ENCODE measurements around the gene ANKRD27.
A peak's percentile ranks its signal among the peaks of the same experiment; 100 is the strongest.
"Not testable (repeated sequence)": the region's sequence is repeated elsewhere in the genome, so short reads cannot be mapped to it uniquely, and the experiment has no call there.

The ANKRD27 gene

DNA sequence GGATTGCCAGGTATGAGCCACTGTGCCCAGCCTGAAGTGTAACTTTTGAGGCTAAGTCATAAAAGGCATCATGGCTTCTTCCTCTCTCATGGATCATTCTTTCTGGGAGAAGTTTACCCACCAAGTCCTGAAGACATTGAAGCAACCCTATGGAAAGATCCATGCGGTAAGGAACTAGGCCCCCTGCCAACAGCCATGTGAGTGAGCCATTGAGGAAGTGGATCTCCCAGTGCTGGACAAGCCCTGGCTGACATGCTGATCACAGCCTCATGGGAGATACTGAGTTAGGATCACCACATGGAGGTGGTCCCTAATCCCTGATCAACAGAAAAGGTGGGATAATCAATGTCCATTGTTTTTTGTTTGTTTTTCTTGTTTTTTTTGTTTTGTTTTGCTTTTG is 13.3 kb upstream of the ANKRD27 start:
- DNase-seq (ENCODE audit: low read depth): no peak

GRCh38 chr19:32687681-32688080 is 12.7 kb upstream of the ANKRD27 start:
- DNase-seq (ENCODE audit: low read depth): no peak

DNA sequence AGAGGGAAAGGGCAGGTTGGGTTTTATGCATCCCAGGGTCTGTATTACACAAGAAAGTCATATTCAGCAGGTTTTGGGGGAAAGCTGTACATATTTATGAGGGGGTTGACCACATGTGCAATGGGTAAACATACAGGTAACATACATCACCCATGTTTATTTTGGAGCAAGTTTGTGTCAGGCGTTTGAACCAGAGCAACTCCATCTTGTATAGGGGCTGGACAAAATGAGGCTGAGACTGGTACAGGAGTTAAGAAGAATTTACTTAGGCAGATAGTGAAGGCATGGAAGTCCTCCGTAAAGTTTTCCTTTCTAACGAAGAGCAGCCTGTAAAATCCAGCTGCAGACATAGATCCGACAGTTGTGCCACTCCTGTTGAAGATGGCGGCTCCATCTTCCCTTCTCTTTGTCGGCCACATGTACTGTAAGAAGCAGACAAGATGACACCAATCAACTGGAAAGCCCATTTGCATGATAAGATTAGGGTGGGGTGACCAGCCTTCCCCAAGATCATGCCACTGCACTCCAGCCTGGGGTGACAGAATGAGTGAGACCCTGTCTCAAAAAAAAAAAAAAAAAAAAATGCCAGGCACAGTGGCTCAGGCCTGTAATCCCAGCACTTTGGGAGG is 12.0 kb upstream of the ANKRD27 start:
- no peak for DNase-seq (ENCODE audit: low read depth)

- DNase-seq (ENCODE audit: low read depth): no peak
These were observed 7.3 kb upstream of the ANKRD27 start for GRCh38 chr19:32682317-32682716.

DNA sequence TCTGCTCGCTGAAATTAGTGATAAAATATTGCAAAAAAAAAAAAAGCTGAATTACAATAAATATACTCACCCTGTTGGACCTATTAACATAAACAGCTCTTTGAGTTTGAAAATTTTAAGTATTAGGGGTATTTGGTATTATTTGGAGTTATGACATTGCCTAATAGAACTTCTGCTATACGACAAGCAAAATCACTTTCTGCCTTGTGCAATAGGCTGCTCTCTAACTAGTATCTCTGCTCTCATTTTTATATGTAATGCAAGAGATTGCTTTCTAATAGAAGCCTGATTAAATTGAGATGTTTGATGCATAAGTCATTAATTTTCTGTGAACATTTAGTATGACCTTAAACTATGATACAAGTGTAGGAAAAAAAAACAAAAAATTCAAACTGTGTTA is 6.0 kb upstream of the ANKRD27 start:
- DNase-seq (ENCODE audit: low read depth): no peak

DNA sequence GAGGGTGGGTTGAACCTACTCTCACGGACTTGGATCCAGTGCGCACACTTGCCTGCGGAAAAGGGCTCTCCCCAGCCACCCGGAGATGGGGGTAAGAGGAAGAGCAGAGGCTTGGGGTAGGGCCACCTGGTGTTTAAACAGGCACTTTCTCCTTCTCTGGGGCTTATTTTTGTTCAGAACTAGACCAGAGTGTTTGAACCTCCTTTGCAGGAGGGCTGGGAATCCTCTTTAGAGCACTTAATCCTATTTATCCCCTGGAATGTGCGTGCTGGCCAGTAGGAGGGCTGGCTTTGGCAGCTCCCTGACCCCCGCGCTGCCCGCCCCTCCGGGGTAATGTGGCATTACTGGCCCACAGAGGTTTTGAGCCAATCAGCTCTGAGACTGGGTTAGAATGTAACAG is 2.7 kb upstream of the ANKRD27 start:
- DNase-seq (ENCODE audit: low read depth): peak; percentile 5

GRCh38 chr19:32676895-32677359 is 1.9 kb upstream of the ANKRD27 start:
- DNase-seq (ENCODE audit: low read depth): no peak

GRCh38 chr19:32676186-32676894 is 1.4 kb upstream of the ANKRD27 start:
- peak; percentile 9 for DNase-seq (ENCODE audit: low read depth)

GRCh38 chr19:32675720-32676185 is 773 bp upstream of the ANKRD27 start, which contains the start of gene RGS9BP:
RGS9BP (plus strand) TSS chr19:32675848; CDS start chr19:32676264, 416 bp downstream.
- peak; percentile 81 for DNase-seq (ENCODE audit: low read depth)

DNA sequence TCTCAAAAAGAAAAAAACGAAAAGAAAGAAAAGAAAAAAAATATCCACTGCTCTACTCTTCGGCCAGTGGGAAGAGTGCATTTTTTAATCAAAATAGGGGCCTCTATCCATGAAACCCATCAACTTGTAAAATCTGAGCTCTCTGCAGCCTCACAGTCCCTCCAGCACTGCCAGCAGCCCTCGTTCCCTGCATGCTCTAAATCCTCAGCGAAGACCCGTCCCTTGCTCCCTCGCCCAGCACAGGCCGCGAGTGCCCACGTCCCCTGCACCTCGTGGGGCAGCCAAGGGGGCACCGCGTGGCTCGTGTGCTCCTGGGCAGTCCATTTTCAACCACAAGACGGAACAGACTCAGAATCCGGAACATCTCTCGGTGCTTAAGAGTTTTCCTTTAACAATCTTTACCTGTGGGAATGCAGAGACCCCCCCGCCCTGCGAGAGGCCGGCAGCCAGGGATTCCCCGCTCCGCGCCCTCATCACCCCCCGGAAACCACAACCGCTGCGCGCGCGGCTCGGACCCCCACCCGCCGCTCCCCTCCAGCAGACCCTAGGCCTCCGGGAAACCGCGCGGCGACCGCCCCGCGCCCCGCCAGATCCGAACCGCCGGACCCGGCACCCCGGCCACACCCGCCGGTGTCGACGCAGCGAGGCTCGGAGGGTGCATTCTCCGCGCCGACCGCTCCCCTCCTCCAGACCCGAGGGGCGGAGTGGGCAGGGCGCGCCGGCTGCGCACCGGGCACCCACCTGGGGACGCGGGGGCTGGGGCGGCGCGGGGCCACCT is 638 bp downstream of the ANKRD27 start:
- DNase-seq (ENCODE audit: low read depth): peak; percentile 26

DNA sequence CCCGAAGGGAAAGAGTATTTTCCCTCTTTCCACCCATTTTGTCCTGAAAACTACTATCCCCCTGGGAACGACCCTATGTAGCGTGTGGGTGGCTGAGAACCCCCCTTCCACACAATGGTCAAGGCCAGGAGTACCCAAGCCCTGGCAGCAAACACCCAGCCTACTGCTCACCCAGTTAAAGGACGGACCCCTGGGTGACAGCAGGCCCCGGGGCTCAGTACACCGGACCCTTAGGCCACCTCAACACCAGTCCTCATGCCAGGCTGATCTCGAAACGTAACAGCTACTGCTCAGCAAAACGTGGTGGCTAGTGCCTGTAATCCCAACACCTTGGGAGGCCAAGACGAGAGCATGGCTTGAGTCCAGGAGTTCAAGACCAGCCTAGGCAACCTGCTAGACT is 1.4 kb downstream of the ANKRD27 start:
- no peak for DNase-seq (ENCODE audit: low read depth)

- no peak for DNase-seq (ENCODE audit: low read depth)
These were observed 2.1 kb downstream of the ANKRD27 start for GRCh38 chr19:32672841-32673240.

GRCh38 chr19:32671883-32672593 is 2.9 kb downstream of the ANKRD27 start:
- no peak for DNase-seq (ENCODE audit: low read depth)

DNA sequence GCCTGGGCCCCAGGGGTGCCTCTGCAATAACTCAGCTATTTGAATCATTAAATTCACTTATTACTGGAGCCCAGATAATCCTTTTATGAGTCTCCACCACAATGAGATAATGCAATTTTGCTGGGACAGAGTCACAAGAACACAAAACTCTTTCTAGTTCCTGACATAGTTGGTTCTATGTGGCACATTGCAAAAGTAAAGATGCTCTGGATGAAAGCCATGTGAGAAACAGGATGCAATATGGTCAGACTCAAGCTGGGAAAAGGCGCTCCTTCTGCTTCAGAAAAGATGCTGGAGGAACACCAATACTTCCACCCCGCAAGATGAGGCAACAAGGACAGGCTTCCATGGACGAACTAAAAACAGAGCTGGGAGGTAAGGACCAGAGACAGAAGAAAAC is 5.7 kb downstream of the ANKRD27 start:
- DNase-seq (ENCODE audit: low read depth): no peak

DNA sequence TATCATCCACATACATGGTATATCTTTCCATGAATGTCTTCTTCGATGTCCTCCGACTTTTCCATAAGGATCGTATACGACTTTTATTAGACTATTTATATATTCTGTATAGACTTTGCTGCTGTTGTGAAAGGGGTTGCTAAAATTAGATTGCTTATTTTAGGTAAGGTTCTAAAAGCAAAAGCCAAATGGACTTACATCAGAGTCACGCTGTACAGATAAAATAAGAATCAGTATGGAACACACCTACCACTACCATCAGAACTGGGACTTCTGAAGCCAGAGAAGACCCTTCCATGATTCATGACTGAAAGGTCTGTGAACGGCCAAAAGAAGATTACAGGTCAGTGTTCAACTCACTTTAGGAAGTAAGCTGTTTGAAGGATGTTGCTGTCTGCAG is 8.9 kb downstream of the ANKRD27 start:
- no peak for DNase-seq (ENCODE audit: low read depth)

GRCh38 chr19:32662186-32662585 is 12.8 kb downstream of the ANKRD27 start:
- DNase-seq (ENCODE audit: low read depth): peak; percentile 73

DNA sequence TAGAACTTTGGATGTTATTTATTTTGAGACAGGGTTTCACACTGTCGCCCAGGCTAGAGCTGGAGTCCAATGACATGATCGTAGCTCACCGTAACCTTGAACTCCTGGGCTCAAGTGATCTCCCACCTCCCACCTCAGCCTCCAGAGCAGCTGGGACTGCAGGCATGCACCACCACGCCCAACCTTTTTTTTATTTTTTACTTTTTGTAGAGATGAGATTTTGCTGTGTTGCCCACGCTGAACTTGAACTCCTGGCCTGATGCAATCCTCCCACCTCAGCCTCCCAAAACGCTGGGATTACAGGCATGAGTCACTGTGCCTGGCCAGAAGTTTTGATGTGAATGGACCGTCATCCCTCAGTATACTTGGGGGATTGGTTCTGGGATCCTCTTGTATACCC is 13.7 kb downstream of the ANKRD27 start:
- DNase-seq (ENCODE audit: low read depth): peak; percentile 15

GRCh38 chr19:32658527-32658926 is 16.5 kb downstream of the ANKRD27 start:
- DNase-seq (ENCODE audit: low read depth): no peak

DNA sequence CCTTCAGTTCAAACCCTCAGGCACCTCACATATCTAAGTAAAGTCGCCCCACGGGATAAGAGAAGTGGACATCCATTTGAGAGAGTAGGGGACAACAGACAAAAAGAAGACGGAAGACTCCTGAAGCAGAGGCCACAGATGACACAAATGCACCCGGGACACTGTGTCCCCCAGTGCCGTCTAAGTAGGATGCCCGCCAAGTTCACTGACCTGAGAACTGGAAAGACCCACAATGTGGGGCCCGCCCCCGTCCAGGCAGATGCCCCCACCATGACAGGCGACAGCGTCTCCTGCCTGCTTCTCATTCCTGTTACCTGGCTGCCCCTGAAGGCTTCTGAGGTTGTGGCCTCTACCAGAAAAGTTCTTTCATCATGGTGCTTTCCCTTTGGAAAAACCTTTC is 16.9 kb downstream of the ANKRD27 start:
- no peak for DNase-seq (ENCODE audit: low read depth)

DNA sequence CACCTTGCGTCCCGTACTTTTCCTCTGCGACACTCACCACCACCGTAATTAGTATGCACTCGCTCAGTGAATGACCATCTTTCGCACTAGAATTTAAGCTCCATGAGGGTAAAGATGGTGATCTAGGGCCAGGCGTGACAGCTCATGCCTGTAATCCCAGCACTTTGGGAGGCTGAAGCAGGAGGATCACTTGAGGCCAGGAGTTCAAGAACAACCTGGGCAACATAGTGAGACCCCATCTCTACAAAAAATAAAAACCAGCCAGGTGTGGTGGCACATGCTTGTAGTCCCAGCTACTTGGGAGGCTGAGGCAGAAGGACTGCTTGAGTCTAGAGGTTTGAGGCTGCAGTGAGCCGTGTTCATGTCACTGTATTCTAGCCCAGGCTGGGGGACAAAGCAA is 18.6 kb downstream of the ANKRD27 start:
- DNase-seq (ENCODE audit: low read depth): not testable (repeated sequence)

GRCh38 chr19:32653599-32653915 is 21.4 kb downstream of the ANKRD27 start:
- no peak for DNase-seq (ENCODE audit: low read depth)

DNA sequence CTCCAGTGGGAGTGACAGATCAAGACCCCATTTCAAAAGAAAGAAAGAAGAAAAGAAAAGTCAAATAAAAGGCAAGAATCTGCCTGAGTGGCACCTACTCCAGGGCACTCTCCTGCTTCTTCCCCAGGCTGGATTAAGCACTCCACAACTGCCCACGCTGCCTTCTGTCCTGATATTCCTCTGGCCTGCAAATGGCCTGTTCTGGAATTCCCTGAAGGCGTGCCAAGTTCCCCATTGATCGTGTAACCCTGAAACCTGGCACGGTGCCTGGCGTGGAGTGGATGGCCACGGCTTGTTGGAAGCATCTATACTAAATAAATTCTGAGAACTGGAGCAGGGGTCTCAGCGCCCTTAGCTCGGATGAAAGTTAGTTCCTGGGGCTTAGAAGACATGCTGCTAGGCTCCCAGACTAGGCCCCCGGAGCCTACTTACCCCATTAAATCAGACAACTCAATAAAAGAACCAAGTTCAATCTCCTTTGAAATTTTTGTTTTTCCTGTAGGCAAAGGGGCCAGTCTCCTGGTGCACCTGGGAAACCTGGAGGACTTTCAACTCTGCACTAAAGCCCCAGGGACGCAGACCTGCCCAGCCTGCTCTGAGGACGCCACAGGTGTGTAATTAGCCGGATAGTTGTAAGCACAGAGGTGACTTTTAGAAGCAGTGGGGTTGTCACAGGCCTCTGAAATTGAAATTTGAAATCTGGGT is 21.9 kb downstream of the ANKRD27 start:
- no peak for DNase-seq (ENCODE audit: low read depth)
